Fibroblast of skin of right quadriceps (primary cell): ENCODE results near the gene STBD1.
"Not testable (repeated sequence)": the region's sequence is repeated elsewhere in the genome, so short reads cannot be mapped to it uniquely, and the experiment has no call there.

ENCODE experiments used
- DNase-seq: peaks from one replicate; pipeline ENCODE4 v3.0.0-alpha.2; 2013

The STBD1 gene

GRCh38 chr4:76305971-76306881, at the start of gene STBD1:
STBD1 (plus strand) TSS chr4:76306733; CDS start chr4:76306770, 37 bp downstream.
- DNase-seq: peak; percentile 64

- no peak for DNase-seq
These were observed 49.6 kb upstream of the STBD1 start for GRCh38 chr4:76256968-76257367.

- DNase-seq: no peak
These were observed 48.7 kb upstream of the STBD1 start for GRCh38 chr4:76257824-76258223.

DNA sequence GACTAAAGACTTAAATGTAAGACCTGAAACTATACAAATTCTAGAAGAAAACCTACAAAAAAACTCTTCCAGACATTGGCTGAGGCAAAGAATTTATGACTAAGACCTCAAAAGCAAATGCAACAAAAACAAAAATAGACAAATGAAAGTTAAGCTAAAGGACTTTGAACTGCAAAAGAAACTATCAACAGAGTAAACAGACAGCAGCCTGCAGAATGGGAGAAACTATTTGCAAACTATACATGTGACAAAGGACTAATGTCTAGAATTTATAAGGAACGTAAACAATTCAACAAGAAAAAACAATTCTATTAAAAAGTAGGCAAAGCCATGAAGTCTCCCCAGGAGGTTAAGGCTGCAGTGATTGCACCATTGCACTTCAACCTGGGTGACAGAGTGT, 46.0 kb upstream of the STBD1 start:
- DNase-seq: no peak

DNA sequence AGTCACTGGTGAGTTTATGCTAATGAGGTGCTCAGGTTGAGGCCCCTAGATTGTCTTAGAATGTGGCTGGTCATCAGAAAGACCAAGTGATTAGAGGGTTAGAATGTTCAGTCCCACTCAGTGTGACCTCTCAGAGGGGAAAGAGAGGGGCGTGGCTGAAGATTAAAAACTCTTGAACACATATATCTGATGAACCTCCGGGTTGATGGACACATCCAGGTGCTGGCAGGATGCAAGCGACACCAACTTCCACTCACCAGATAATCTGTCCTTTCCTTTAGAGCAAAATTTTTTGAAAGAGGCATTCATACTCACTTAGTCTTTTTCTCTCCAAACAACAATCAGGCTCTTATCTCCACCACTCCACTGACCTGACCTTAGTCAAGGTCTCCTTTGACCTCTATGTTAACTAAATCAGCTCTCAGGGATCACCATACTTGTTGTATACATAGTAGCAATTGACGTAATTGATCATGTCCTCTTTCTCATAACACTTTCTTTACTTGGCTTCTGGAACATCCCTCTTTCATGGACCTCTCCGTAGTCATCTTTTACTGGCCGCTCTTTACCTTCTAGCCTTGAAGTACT, 40.8 kb upstream of the STBD1 start:
- no peak for DNase-seq

GRCh38 chr4:76266627-76267026, 39.9 kb upstream of the STBD1 start:
- DNase-seq: no peak

DNA sequence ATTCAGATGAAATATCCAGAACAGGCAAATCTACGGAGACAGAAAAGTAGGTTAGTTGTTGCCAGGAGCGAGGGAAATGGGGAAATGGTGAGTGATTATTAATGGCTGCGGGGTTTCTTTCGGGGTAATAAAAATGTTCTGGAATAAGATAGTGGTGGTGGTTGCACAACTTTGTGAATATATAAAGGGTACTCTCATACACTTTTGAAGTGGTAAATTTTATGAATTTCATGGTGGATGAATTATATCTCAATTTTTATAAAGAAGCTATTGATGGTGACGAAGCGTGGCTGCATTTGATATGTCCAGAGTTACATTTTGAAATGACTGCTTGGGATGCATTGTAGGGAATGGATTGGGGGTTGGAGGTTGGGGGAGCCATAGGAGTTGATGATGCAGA, 38.7 kb upstream of the STBD1 start:
- DNase-seq: no peak

DNA sequence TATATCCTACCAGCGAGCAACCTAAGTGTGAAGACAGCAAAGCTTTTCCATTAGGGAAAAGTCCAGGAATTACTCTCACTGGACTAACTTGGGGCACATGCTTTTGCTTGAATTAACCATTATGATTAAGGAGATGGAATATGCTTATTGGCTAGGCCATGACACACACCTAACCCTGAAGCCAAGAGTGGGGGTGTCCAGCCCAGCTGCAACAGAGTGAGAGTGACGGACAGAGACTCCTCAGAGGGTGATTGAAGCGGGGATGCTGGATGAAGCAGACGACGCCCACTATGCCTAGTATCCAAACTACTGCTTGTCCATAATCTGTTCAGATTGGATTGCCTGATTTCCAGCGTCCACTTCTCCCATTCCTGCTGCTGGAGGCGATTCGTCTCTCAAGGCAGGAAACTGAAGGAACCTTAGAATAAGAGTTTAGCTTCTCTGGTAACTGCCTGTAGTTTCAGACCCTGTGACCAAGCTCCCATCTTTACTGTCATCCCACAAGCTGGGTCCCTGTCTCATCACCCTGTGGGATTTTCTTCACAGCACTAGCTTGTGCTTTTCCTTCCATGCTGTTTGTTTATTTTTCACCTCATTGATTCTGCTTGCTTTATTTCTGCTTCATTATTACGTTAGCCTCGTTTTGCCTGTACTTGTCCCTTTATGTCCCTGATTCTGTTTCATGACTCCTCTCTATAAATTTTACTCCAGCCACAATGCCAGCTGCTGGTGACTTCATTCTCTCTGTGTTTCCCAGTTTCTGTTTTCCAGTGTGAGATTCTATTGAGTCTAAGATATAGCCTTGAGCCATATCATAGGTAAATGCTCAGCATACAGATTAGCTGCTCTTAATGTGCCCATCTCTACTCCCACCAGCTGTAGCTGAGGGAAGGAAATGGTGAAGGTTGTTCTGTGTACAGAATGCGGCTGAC, 36.0 kb upstream of the STBD1 start:
- no peak for DNase-seq

- DNase-seq: no peak
These were observed 35.3 kb upstream of the STBD1 start for GRCh38 chr4:76271248-76271647.

DNA sequence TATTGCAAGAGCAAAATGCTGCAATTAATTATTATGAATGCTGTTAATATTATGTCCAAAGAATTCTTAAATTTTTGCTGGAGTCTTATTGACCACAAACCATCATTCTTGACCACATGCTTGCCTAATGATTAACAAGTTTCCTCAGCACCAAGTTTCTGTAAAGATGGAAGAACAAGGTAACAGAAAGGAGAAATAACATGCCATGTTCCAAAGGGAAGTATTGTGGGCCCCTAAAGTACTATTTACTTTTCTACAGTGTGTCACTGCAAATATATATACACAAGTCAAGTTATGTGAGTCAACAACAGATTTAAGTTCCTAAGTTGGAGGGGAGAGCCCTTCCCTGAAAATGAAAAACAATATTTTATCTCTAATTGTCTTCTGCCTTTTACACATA, 34.5 kb upstream of the STBD1 start:
- DNase-seq: no peak

GRCh38 chr4:76272582-76272981, 34.0 kb upstream of the STBD1 start:
- no peak for DNase-seq

GRCh38 chr4:76272999-76273398, 33.5 kb upstream of the STBD1 start:
- no peak for DNase-seq

- DNase-seq: no peak
These were observed 30.9 kb upstream of the STBD1 start for GRCh38 chr4:76275486-76276124.

DNA sequence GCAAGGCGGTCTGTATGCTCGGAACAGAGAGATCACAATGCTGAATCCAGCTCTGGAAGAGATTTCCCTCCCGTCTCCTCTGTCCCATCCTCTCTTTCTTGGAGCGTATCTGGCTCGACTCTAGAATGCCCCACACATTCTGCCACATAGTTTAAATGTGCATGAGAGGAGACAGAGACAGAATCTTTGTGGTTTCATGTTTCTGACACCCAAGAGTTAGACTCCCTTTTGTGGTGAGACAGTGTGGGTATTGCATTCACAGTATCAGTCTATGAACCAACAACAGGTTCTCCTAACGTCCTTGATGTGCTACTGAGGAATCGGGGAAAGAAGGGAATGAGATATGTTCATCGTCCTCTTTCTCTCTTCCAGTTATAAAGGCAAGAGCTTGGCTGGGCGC, 29.7 kb upstream of the STBD1 start:
- DNase-seq: no peak

- no peak for DNase-seq
These were observed 28.9 kb upstream of the STBD1 start for GRCh38 chr4:76277667-76278066.

DNA sequence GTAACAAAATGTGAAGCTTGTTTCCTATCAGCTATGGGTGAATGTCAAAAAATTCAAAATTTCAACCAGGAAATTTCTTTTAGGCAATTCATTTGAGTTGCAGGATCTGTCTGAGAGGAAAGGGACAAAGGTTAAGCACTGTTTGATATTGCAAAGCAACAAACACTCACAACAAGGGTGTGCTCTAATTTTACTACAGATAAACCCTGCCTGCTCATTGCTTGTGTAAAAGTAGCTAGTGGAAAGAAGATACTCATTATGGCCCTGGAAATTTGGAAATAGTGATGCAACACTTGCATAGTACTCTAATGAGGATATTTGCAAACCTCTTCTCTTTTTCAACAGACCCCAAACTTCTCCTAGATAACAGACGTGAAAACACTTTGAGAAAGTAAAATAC, 27.9 kb upstream of the STBD1 start:
- DNase-seq: no peak

GRCh38 chr4:76279462-76279861, 27.1 kb upstream of the STBD1 start:
- no peak for DNase-seq

DNA sequence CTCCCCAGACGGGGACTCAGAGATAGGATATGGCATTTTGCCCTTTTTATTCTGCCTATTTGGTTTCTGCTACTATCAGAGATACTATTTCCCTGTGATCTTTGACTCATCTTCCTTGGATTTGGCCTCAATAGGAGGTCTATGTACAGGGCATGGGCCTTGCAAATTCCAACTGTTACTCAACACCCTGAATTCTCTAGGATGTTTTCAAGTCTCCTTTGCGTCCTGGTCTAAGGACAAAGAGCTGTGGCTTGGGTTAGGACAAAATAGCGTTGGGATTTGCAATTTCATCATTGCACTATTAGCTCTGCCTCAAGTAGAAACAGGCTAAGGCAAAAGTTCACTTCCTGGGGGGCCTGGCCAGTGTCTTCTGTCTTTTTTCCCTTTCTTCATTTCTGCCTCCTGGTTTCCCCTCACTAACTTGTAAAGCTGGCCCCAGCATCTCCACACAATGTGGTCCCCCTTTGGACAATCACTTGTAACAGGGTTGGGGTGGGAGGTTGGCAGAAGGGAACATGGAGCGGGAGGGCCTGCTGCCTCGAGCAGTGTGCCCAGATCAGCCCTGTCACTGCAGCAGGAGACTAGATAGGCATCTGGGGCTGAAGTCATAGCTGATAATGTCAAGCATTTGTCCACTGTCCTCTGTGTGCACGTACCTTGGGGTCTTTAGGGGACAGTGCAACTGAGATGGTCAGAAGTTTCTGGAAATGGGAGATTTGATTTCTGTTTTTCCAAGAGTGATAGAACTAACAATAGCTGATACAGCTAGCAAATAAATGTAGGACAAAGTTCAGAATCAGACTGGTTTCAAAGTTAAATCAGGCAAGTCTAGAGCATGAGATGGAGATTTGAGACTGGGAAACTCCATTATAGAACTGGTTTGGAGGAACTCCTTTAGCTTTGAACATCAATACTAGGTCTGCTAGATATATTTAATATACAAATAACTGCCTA, 25.8 kb upstream of the STBD1 start:
- no peak for DNase-seq

DNA sequence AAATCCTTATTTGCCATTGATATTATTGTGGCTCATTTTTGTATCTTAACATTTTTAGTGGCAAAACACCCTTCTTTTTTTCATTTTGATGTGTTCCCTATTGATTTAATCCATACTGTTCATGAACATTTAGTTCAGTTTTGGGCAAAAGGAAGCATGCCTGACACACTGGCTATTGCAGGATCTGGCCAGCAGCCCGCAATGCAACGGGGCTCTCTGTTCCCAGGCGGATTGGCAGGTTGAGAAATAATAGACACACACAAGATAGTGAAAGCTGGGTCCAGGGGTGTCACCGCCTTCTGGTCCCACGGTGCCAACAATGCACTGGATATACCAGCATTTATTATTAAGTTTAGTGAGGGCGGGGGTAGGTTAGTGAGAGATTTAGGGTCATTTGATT, 24.9 kb upstream of the STBD1 start:
- not testable (repeated sequence) for DNase-seq

DNA sequence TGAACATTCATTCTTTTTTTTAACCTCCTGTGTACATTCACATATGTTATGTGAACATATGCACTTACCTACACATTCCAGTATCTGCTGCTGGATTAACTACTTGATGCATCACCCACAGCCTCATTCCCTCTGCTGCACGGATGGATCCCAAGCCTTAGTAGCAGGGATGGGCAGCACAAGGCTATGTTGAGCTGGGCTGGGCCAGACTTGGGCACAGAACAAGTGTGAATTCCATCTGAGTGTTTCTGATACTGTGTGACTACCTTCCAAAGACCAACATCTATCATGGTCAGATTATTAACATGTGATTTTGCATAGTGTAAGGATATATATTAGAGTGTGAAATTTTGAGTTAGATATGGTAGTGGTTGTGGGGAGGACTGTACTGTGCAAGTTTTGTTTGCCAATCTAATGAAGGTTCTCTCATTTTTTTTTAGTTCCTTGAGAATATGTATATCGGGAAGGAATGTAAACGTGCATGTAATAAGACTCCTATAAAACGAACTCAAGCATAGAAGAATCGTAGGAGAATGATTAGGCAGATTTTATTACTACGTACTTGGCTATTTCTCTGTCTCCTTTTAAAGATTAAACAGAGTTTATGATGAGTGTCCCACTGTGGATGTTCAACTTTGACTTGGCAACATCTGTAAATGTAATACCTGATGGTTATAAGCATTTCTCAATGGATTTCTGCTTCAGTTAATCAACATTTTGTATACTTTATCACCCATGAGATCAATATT, 23.4 kb upstream of the STBD1 start:
- DNase-seq: no peak

- no peak for DNase-seq
These were observed 22.6 kb upstream of the STBD1 start for GRCh38 chr4:76283900-76284299.
